ENCODE results near the gene ABCC2.

- TF ChIP-seq CTCF (conservative IDR thresholded peaks at IDR 0.05; ENCODE audit: low read depth in 2 of 2): no peak
- no peak for TF ChIP-seq EZH2 (IDR thresholded peaks at IDR 0.05; ENCODE audit: low read depth, unreplicated experiment)
- TF ChIP-seq REST (IDR thresholded peaks at IDR 0.05; ENCODE audit: unreplicated experiment): no peak
- no peak for TF ChIP-seq CREB1 (CRISPR knock-in tag; IDR thresholded peaks at IDR 0.05; ENCODE audit: low read depth)
- TF ChIP-seq POLR2AphosphoS5 (IDR thresholded peaks at IDR 0.05; ENCODE audit: low read depth): no peak
- no peak for TF ChIP-seq ETS1 (IDR thresholded peaks at IDR 0.05)
- no peak for TF ChIP-seq EZH2phosphoT487 (IDR thresholded peaks at IDR 0.05; ENCODE audit: unreplicated experiment)
- TF ChIP-seq ZNF114 (CRISPR knock-in tag; IDR thresholded peaks at IDR 0.05): no peak
These were observed 16.1 kb upstream of the ABCC2 start for GRCh38 chr10:99766302-99766681.

All from GM23338 (cell line).